Mucosa of descending colon (tissue), 3 donors: ENCODE measurements around the gene PSMA4. TPM values are rescaled to one million over a fixed set of nuclear protein-coding genes. Genes with fewer than 3 reads are reported as not detected.
A peak's percentile ranks its signal among the peaks of the same experiment; 100 is the strongest.

Source experiments
- ATAC-seq: fragments of 200-7000 bp; cut with Tn5 transposase; one replicate; pipeline ENCODE4 v1.9.1; 2020; ENCODE audit warnings: mild to moderate bottlenecking, moderate library complexity
- DNase-seq, 3 donors: peaks; one replicate each; pipeline ENCODE4 v3.0.0-alpha.2; 2020
- H3K36me3 ChIP-seq: fragments of 200-600 bp; one replicate; pipeline ENCODE4 v1.8.0; 2021; ENCODE audit warnings: low read depth, mild to moderate bottlenecking
- H3K4me1 ChIP-seq: fragments of 200-600 bp; one replicate; pipeline ENCODE4 v1.8.0; 2021; ENCODE audit warnings: low read depth, mild to moderate bottlenecking
- H3K4me3 ChIP-seq: fragments of 200-600 bp; one replicate; pipeline ENCODE4 v1.8.0; 2021; ENCODE audit warnings: mild to moderate bottlenecking
- H3K9me3 ChIP-seq: fragments of 200-600 bp; one replicate; pipeline ENCODE4 v1.8.0; 2021; ENCODE audit warnings: mild to moderate bottlenecking
- intact Hi-C, 2 donors: fragments of 100-400 bp; cut with DNase I in 1 of 2; cut with micrococcal nuclease in 1 of 2; formaldehyde crosslinking; loops; one replicate each; pipeline versions ENCODE4 v1.11.0 to v1.11.1; 2022; cut with DNase I, micrococcal nuclease
- total RNA-seq, 3 donors: library from RNA; stranded (reverse); fragmentation: NEBNext Ultra II Directional in 2 of 3; extraction: Animal tissue kit (Norgen Biotek cat#: 25700) in 2 of 3; gene quantifications; one replicate each; pipeline versions ENCODE4 v1.2.1 to v1.2.4, GENCODE V29; 2021 to 2023
- TF ChIP-seq, protein P1 (sequence below): fragments of 200-600 bp; IDR thresholded peaks from one replicate; pipeline ENCODE4 v1.8.0; 2022; ENCODE audit warnings: antibody characterized with exemption, mild to moderate bottlenecking
- donor health status: DM: no; HTN: no; CAD: no; lungs with moderate emphysema.
- donor health status: DM: no; HTN: no; CAD: no.
- donor health status: DM: no; HTN: yes; CAD: no.

PSMA4 gene
- total RNA-seq, 3 donors from 2014 or later, result 108 to 173 (median 133) TPM

DNA sequence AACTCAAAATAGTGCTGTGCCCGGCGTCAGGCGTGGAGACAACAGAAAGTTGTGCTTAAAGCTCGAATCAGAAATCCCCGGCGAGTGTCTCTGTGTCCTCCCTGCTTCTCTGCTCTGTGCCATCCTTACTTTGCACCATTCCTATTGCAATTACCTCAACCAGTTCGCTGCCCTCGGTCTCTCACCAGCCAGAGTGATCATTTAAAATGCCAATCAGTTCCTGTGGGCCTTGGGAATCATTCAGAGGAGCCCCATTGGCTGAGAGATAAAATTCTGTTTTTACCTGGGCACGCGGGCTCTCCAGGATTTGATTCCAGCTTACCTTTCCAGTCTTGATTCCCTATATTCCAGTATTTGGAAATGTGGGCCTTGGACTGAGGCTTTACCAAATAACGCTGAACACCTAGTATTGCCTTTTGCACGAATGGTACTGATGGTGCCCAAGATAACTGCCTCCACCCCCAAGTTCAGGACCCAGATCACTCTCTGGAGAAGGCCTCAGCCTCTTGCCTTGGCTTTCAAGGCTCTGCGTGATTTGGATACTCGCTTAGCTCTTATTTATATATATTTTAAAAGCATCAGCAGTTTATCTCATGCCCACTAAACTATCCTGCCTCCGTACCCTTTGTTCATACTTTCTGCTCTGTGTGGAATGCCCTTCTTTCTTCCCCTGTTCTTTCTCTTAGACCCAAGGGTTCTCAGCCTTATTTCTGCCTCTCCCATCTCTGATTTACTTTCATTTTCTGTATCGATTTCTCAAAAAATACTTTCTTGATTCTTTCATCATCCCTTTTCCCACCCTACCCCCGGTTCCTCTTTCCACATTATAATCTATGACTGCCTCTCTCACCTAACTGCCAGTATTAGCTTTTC lies 863 bp downstream of the PSMA4 start:
- peak overlapping the region; percentile 62 for H3K4me3 ChIP-seq
- TF ChIP-seq, protein P1, sequence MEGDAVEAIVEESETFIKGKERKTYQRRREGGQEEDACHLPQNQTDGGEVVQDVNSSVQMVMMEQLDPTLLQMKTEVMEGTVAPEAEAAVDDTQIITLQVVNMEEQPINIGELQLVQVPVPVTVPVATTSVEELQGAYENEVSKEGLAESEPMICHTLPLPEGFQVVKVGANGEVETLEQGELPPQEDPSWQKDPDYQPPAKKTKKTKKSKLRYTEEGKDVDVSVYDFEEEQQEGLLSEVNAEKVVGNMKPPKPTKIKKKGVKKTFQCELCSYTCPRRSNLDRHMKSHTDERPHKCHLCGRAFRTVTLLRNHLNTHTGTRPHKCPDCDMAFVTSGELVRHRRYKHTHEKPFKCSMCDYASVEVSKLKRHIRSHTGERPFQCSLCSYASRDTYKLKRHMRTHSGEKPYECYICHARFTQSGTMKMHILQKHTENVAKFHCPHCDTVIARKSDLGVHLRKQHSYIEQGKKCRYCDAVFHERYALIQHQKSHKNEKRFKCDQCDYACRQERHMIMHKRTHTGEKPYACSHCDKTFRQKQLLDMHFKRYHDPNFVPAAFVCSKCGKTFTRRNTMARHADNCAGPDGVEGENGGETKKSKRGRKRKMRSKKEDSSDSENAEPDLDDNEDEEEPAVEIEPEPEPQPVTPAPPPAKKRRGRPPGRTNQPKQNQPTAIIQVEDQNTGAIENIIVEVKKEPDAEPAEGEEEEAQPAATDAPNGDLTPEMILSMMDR, result no peak
- ATAC-seq (no peak), DNase-seq (peak in 1 of 3 donors; percentile 6)
- H3K9me3 ChIP-seq, result no peaks in the 10 kb centered on the region
- intact Hi-C loops, result no loop called here
- H3K4me1 ChIP-seq, result peaks cover 10% of the 10 kb centered on the region
- H3K36me3 ChIP-seq, result peaks cover 6% of the 10 kb centered on the region

DNA sequence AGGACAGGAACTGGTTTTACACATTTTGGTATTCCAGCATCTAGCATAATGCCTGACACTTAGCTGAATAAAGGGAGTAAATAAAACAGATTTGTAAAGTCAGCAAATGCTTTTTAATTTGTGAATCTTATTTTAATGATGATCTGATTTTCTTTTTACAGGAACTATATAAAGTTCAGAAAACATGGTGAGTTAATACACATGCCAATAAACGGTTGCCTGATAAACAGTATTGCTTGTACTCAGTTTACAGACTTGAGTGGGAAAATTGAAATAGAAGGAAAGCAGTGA lies 1.4 kb downstream of the PSMA4 start:
- Histone ChIP-seq H3K36me3 (peaks cover 7% of the 10 kb centered on the region), H3K9me3 (no peaks in the 10 kb centered on the region), H3K4me3 (no peak overlapping the region), H3K4me1 (peaks cover 10% of the 10 kb centered on the region)
- TF ChIP-seq, protein P1, result no peak
- intact Hi-C loops, result no loop called here
- ATAC-seq (no peak), DNase-seq (no peak)

DNA sequence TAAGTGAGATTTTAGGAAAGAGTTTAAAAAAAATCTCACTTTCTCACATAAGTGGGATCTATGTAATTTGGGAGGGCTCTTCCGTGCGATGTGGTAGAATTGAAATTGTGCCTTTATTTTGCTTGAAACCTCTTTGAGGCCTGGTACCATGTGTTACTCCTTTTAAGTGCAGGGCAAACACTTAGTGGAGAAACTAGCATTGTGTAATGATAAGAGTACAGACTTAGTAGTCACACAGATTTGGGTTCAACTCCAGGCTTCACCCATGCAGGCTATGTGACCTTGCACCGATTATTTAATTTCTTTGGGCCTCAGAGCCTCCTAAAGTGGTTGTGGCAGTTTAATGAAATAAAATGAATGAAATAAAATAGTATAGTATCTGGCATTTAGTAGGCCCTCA lies 2.4 kb downstream of the PSMA4 start:
- Histone ChIP-seq H3K4me3 (no peak overlapping the region), H3K9me3 (no peaks in the 10 kb centered on the region), H3K4me1 (peaks cover 10% of the 10 kb centered on the region), H3K36me3 (peaks cover 7% of the 10 kb centered on the region)
- DNase-seq, result no peak
- ATAC-seq, result no peak
- TF ChIP-seq, protein P1, result no peak
- intact Hi-C loops, result no loop called here

DNA sequence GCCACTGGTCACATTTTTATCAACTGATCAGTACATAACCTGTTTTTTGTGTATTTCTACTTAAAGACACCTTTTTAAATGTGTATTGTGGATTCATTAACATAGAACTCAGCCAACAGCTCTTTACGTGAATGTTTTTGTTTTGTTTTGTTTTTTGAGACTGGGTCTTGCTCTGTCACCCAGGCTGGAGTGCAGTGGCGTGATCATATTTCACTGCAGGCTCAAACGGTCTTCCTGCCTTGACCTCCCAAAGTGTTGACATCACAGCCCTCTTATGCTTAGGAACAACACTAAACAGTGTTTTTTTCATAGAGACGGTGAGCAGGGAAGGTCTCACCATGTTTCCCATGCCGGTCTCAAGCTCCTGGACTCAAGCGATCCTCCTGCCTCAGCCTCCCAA lies 9.9 kb downstream of the PSMA4 start:
- no peak for ATAC-seq
- intact Hi-C loops, result no loop called here
- Histone ChIP-seq H3K36me3 (peaks cover 17% of the 10 kb centered on the region), H3K4me3 (no peak overlapping the region), H3K9me3 (no peaks in the 10 kb centered on the region), H3K4me1 (no peaks in the 10 kb centered on the region)
- TF ChIP-seq, protein P1, result no peak
- no peak for DNase-seq

- intact Hi-C loops, result no loop called here
- TF ChIP-seq, protein P1, result no peak
- Histone ChIP-seq H3K4me1 (no peaks in the 10 kb centered on the region), H3K4me3 (no peak overlapping the region), H3K9me3 (no peaks in the 10 kb centered on the region), H3K36me3 (peaks cover 14% of the 10 kb centered on the region)
- DNase-seq, result no peak
- no peak for ATAC-seq
These were observed 10.6 kb downstream of the PSMA4 start for GRCh38 chr15:78550815-78551214.

- no peak for DNase-seq
- Histone ChIP-seq H3K4me1 (no peaks in the 10 kb centered on the region), H3K4me3 (no peak overlapping the region), H3K9me3 (no peaks in the 10 kb centered on the region), H3K36me3 (peaks cover 10% of the 10 kb centered on the region)
- ATAC-seq, result no peak
- intact Hi-C loops, result no loop called here
- TF ChIP-seq, protein P1, result no peak
These were observed 11.7 kb downstream of the PSMA4 start for GRCh38 chr15:78551902-78552301.
